HT-29 (cell line): Measurements from ENCODE around the gene POLR2F. TPM values are rescaled to one million over a fixed set of nuclear protein-coding genes. Genes with fewer than 3 reads are reported as not detected.
A peak's percentile ranks its signal among the peaks of the same experiment; 100 is the strongest.

Experiments
- DNase-seq: peaks from one replicate; pipeline ENCODE4 v3.0.0-alpha.2; 2015; ENCODE audit warnings: low spot score
- total RNA-seq: library from RNA; depleted of rRNA; stranded (reverse); fragments of >200 nt; shearing (Covaris generic); gene quantifications from 2 replicates; pipeline ENCODE4 v1.2.3, GENCODE V29; 2014

Gene POLR2F
- total RNA-seq, 1 experiment from 2014 or later, result 122 TPM

- no peak for DNase-seq
Measured at GRCh38 chr22:37982151-37982785, 28.8 kb downstream of the POLR2F start.

- no peak for DNase-seq
Measured at GRCh38 chr22:37982938-37983859, 29.7 kb downstream of the POLR2F start.

- DNase-seq, result no peak
Measured at GRCh38 chr22:37983860-37984791, 30.6 kb downstream of the POLR2F start, which contains the start of gene SOX10. SOX10 (minus strand) TSS chr22:37984555; CDS start chr22:37983784, 771 bp downstream.

DNA sequence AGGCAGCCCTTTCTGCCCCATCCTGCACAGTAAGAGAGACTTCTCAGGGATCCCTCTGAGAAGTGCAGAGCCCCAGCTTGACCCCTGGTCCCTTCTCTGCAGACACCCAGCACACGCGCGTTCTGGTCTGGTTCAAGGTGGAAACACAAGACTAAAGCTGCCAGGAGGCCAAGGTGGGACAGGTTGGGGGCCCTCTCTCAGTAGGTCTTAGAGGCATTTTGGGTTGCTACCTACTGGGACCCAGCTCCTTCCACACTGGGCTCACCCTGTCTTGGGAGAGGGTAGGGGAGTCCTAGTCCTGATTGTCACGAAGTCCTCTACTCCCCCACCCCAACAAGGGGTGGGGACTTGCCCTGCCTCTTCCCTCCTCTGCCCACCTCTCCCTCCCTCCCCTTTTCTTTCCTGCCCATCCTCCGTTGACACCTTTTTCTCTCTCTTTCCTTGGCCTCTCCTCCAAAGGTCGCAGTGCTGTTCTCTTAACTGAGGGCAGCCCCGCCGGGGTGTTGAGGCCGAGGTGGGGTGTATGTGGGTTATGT lies 31.6 kb downstream of the POLR2F start:
- no peak for DNase-seq

- DNase-seq, result no peak
Measured at GRCh38 chr22:37985751-37986281, 32.3 kb downstream of the POLR2F start.

DNA sequence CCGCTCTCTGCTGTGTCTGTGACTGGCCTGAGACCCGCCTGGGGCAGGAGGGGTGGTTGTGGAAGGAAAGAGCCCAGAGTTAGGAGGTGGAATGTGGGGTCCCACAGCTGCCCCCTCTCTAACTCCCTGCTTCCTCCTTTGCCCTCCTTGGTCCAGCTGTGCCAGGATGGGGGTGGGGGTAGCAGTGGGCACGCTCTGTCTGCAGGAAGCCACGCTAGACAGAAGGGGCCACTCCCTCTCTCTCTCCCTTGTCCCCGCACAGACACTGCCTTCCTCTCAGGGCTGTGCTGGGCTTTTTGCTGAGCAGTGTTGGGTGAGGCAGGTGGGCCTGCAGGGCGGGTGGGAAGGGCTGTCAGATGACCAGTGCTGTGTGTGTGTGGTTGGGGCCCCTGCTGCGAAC lies 32.9 kb downstream of the POLR2F start:
- no peak for DNase-seq

- DNase-seq, result no peak
Measured at GRCh38 chr22:37989146-37990045, 35.9 kb downstream of the POLR2F start.

GRCh38 chr22:37990301-37990700 lies 36.8 kb downstream of the POLR2F start:
- no peak for DNase-seq

- DNase-seq, result no peak
Measured at GRCh38 chr22:37990862-37991261, 37.4 kb downstream of the POLR2F start.

GRCh38 chr22:37991731-37992442 lies 38.4 kb downstream of the POLR2F start:
- DNase-seq, result no peak

DNA sequence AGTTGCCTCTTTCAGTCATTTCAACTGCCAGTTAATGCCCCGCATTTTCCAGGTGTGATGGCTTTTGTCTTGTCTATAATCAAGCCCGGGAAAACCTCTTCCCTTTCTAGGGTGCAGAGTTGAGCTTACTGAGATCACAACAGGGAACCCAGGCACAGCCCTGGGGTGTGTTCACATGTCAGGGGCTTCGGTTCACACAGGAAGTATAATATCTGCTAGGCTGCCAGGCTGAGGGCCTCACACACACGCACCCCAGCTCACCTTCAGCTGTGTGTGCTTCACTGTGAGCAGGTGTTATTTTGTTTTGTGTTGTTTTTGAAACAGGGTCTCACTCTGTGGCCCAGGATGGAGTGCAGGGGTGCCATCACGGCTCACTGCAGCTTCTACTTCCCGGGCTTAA lies 40.5 kb downstream of the POLR2F start:
- no peak for DNase-seq

- DNase-seq, result no peak
Measured at GRCh38 chr22:37994982-37995381, 41.5 kb downstream of the POLR2F start.

DNA sequence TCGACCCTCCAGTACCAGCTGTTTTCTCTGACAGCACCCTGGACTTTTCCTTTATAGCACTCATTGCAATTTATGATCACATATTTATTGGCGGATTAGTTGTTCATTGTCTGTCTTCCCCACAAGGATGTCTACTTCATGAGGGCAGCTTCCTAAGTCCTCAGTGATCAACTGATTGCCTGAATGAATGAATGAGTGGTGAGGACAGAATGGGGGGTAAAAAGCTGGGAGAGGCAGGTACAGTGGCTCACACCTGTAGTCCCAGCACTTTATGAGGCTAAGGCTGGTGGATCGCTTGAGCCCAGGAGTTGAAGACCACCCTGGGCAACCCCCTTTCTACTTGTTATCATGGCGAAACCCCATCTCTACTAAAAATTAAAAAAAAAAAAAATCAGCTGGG lies 42.0 kb downstream of the POLR2F start:
- DNase-seq, result no peak

- no peak for DNase-seq
Measured at GRCh38 chr22:37996079-37996478, 42.6 kb downstream of the POLR2F start.

- peak; percentile 27 for DNase-seq
Measured at GRCh38 chr22:37996515-37997246, 43.2 kb downstream of the POLR2F start.

DNA sequence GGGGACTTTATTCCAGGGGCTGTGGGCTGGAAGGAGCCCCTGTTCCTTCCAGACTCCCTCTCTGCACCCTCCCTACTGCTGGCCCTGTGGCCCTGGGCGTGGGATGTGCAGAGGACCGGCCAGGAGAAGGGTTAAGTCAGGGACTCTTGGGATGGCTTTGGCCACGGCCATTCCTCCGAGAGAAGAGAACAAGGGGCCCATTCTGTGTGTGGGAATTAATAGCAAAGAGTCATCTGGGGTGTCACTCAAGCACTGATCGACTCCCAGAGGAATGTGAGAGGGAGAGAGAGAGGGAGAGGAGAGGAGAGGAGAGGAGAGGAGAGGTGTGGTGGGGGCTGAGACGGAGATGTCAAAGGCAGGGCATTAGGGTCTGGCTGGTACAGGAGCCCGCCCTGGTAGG lies 45.0 kb downstream of the POLR2F start:
- no peak for DNase-seq

- DNase-seq, result no peak
Measured at GRCh38 chr22:37999236-37999635, 45.7 kb downstream of the POLR2F start.

GRCh38 chr22:37999640-38000272 lies 46.3 kb downstream of the POLR2F start:
- DNase-seq, result no peak
